ENCODE data around the gene TCERG1L.

The TCERG1L gene

DNA sequence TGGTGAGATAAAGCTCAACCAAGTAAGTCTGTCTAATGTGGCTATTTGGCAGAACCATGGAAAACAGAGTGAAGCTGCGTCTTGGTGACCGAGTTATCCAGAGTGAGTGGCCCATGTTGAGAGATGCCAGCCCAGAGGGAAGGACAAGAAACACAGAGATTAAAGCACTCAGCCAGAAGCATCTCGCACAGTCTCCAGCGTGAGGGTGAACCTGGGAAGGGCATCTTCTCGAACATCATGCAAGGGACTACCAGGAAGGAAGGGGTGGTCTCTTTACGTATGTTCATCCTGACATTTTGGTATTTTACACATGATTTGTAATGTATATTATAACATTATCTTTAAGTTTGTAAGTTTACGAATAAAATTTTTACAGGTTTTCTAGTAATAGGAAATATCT, 146.4 kb downstream of the TCERG1L start:
- Histone ChIP-seq H3K27me3 (ENCODE audit: insufficient read depth, poor library complexity, severe bottlenecking) (no peaks in the 10 kb centered on the region), H3K27ac (replicated peaks) (no peak overlapping the region), H3K4me3 (replicated peaks; ENCODE audit: insufficient read depth, low read length) (no peak overlapping the region)
- no peak for DNase-seq (ENCODE audit: low read depth in 1 of 2, low spot score in 1 of 2)
- TF ChIP-seq POLR2AphosphoS5 (IDR thresholded peaks at IDR 0.05; ENCODE audit: low read depth) (no peak), GABPA (IDR thresholded peaks at IDR 0.05; ENCODE audit: low read depth) (no peak), SPI1 (IDR thresholded peaks at IDR 0.05; ENCODE audit: borderline replicate concordance, low read depth) (no peak), REST (IDR thresholded peaks at IDR 0.05; ENCODE audit: insufficient replicate concordance, low read depth) (no peak)
- TF ChIP-seq, protein P1, sequence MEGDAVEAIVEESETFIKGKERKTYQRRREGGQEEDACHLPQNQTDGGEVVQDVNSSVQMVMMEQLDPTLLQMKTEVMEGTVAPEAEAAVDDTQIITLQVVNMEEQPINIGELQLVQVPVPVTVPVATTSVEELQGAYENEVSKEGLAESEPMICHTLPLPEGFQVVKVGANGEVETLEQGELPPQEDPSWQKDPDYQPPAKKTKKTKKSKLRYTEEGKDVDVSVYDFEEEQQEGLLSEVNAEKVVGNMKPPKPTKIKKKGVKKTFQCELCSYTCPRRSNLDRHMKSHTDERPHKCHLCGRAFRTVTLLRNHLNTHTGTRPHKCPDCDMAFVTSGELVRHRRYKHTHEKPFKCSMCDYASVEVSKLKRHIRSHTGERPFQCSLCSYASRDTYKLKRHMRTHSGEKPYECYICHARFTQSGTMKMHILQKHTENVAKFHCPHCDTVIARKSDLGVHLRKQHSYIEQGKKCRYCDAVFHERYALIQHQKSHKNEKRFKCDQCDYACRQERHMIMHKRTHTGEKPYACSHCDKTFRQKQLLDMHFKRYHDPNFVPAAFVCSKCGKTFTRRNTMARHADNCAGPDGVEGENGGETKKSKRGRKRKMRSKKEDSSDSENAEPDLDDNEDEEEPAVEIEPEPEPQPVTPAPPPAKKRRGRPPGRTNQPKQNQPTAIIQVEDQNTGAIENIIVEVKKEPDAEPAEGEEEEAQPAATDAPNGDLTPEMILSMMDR (IDR thresholded peaks at IDR 0.05; ENCODE audit: insufficient read depth, low read length): no peak

GRCh38 chr10:131162866-131163843, 148.4 kb downstream of the TCERG1L start:
- Histone ChIP-seq H3K27ac (replicated peaks) (no peak overlapping the region), H3K4me3 (replicated peaks; ENCODE audit: insufficient read depth, low read length) (no peak overlapping the region), H3K27me3 (ENCODE audit: insufficient read depth, poor library complexity, severe bottlenecking) (no peaks in the 10 kb centered on the region)
- no peak for DNase-seq (ENCODE audit: low read depth in 1 of 2, low spot score in 1 of 2)
- TF ChIP-seq POLR2AphosphoS5 (IDR thresholded peaks at IDR 0.05; ENCODE audit: low read depth): no peak
- TF ChIP-seq, protein P1 (IDR thresholded peaks at IDR 0.05; ENCODE audit: insufficient read depth, low read length): no peak
- no peak for TF ChIP-seq REST (IDR thresholded peaks at IDR 0.05; ENCODE audit: insufficient replicate concordance, low read depth)
- TF ChIP-seq GABPA (IDR thresholded peaks at IDR 0.05; ENCODE audit: low read depth): no peak

DNA sequence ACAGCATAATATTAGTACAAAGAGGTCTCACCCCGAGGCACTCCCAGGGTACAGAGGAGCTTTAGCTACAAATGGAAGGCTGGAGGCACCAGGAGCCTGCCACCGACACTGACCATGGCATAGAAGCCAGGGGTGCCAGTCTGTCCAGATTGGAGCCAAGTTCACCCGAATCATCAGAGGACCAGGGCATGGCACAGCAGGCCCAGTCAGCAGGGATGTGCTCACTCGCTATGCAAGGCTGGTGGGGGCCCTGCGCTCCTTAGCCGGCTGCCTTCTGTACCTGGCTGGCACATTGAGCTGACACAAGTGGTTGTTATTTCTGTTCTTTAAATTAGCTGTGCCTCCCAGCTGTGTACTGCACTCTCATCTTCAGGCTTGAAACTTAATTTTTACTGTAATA, 149.3 kb downstream of the TCERG1L start:
- Histone ChIP-seq H3K4me3 (replicated peaks; ENCODE audit: insufficient read depth, low read length) (no peak overlapping the region), H3K27ac (replicated peaks) (no peak overlapping the region), H3K27me3 (ENCODE audit: insufficient read depth, poor library complexity, severe bottlenecking) (no peaks in the 10 kb centered on the region)
- no peak for DNase-seq (ENCODE audit: low read depth in 1 of 2, low spot score in 1 of 2)
- TF ChIP-seq SPI1 (IDR thresholded peaks at IDR 0.05; ENCODE audit: borderline replicate concordance, low read depth) (no peak), REST (IDR thresholded peaks at IDR 0.05; ENCODE audit: insufficient replicate concordance, low read depth) (no peak), POLR2AphosphoS5 (IDR thresholded peaks at IDR 0.05; ENCODE audit: low read depth) (no peak), GABPA (IDR thresholded peaks at IDR 0.05; ENCODE audit: low read depth) (no peak)
- TF ChIP-seq, protein P1 (IDR thresholded peaks at IDR 0.05; ENCODE audit: insufficient read depth, low read length): no peak
